Pulmonary artery endothelial cell (primary cell): ENCODE data around the gene ELP4. TPM values are rescaled to one million over a fixed set of nuclear protein-coding genes. Genes with fewer than 3 reads are reported as not detected.
"Not testable (repeated sequence)": the region's sequence is repeated elsewhere in the genome, so short reads cannot be mapped to it uniquely, and the experiment has no call there.

Source experiments
- DNase-seq: peaks from one replicate; pipeline ENCODE4 v3.0.0-alpha.2; 2011; ENCODE audit warnings: low read depth, low spot score
- total RNA-seq: library from RNA; depleted of rRNA; stranded (reverse); fragments of >200 nt; gene quantifications from 2 replicates; pipeline ENCODE4 v1.2.3, GENCODE V29; 2014

The ELP4 gene, protein sequence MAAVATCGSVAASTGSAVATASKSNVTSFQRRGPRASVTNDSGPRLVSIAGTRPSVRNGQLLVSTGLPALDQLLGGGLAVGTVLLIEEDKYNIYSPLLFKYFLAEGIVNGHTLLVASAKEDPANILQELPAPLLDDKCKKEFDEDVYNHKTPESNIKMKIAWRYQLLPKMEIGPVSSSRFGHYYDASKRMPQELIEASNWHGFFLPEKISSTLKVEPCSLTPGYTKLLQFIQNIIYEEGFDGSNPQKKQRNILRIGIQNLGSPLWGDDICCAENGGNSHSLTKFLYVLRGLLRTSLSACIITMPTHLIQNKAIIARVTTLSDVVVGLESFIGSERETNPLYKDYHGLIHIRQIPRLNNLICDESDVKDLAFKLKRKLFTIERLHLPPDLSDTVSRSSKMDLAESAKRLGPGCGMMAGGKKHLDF
- total RNA-seq: 15.0 and 21.3 TPM in 2 replicates

- DNase-seq: peak; percentile 83
Measured at GRCh38 chr11:31509429-31510345, at the start of gene ELP4, which contains the start of gene IMMP1L. Gene ELP4, plus strand, starts transcription at chr11:31509767. Its CDS starts 18 bp downstream, at chr11:31509785. Gene IMMP1L, minus strand, starts transcription at chr11:31509622. Its CDS starts 46,346 bp downstream, at chr11:31463276.

GRCh38 chr11:31464436-31464835, 45.1 kb upstream of the ELP4 start:
- no peak for DNase-seq

DNA sequence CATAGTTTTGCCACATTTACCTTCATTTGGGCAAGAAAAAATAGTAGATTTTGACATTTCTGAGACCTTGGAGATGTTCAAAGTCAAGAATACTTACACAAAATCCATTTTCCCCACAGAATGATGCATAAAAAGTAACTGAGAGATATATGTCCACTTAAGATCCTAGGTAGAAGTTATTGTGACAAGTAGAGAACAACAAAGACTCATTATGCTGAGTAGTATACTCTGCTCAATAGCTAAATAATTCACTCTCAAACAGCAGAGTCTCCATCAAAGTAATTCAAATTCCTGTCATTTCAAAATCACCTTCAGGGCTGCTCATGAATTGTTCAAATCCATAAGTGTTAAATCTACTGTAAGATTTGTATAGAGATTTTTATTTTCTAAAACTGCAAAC, 35.5 kb upstream of the ELP4 start:
- DNase-seq: no peak

DNA sequence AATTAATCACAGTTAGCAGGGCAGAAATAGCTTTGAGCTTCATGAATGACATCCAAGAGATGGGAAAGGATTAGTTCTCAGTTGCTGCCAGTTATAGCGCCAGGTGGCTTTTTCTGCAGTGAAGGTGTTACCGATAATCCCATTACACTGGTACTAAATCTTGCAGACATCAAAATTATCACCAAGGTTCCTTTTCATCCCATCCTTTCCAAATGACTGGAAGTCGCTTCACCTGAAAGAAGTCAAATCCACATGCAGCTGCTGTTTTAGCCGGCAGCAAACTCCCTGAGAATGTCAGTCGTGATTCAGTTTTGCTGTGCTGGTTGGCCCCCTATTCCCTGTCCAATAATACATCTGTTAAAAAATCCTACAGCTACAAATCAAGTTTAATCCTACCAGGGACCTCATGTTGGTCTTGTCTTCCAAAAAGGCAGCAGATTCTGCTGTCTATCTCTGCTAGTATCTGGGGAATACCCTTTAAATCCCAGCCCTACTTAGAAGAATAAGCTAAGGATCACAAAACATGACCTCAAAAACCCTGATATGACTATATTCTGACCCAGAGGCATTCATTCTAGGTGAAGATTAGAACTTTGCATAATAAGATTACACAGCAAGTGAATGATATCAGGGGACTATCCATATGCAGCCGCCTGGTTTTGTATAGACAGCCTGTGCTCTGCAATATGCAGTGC, 31.9 kb upstream of the ELP4 start:
- no peak for DNase-seq

- DNase-seq: no peak
Measured at GRCh38 chr11:31478223-31478590, 31.4 kb upstream of the ELP4 start.

DNA sequence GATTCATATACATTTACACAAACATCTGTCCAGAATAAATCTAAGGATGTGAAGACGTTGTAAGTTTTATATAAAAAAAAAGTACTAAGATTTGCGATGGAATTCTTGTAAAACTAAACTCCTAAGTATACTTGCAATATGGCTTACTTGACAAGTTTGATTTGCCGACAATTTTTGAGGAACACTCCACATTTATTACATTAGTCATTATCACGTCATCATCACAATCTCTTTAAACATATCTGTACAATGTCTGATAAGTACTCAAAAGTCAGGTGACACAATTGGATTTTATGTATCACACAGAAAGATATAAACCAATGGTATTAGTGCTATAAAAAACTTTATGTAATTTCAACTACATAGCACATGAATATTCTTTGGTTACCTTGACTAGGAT, 30.5 kb upstream of the ELP4 start:
- DNase-seq: no peak

GRCh38 chr11:31480930-31481329, 28.6 kb upstream of the ELP4 start:
- DNase-seq: no peak

DNA sequence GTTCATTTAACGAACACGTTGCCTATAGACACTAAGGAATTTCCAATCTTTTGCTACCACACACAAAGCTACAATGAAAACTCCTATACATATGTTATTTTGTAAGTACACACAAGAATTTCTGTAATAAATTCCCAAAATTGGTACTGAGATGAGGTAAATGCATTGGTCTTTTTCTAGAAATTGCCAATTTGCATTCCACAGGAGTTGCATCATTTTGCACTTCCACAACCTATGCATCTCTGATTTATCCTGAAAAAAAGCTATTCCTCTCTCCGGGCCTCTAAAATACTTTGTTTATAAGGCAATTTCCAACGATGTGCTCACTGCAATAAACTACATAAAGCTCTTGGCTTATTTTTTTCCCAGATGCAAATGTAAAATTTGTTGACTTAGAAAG, 25.1 kb upstream of the ELP4 start:
- no peak for DNase-seq

GRCh38 chr11:31487848-31488247, 21.7 kb upstream of the ELP4 start:
- peak; percentile 30 for DNase-seq

DNA sequence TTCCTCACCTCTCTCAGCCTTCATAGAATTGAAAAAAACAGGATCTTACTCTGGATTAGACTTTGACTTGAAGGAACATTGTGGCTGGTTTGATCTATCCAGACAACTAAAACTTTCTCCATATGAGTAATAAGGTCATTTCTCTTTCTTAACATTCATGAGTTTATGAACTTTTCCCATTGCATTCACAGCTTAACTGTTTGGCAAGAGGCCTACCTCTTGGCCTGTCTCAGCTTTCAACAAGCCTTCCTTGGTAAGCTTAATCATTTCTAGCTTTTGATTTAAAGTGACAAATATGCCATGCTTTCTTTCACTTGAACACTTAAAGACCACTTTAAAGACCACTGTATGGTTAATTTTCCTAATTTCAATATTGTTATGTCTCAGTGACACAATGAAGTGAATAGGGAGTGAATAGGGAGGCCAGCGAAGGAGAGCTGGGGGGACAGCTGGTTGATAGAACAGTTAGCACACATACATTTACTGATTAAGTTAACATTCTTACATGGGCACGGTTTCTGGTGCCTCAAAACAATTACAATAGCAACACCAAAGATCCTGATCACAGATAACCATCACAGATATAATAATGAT, 17.1 kb upstream of the ELP4 start:
- no peak for DNase-seq

DNA sequence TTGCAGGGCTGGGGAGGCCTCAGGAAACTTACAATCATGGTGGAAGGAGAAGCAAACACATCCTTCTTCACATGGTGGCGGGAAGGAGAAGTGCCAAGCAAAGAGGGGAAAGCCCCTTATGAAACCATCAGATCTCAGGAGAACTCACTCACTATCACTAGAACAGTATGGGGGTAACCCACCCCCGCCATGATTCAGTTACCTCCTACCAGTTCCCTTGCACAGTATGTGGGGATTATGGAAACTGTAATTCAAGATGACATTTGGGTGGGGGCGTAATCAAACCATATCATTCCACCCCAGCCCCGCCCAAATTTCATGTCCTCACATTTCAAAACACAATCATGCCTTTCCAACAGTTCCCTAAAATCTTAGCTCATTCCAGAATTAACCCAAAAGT, 16.3 kb upstream of the ELP4 start:
- DNase-seq: no peak

DNA sequence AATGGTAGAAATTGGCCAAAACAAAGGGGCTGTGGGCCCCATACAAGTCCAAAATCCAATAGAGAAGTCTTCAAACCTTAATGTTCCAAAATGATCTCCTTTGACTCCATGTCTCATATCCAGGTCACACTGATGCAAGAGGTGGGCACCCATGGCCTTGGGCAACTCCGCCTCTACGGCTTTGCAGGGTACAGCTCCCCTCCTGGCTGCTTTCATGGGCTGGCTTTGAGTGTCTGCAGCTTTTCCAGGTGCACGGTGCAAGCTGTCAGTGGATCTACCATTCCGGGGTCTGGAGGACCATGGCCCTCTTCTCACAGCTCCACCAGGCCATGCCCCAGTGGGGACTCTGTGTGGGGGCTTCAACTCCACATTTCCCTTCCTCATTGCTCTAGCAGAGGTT, 15.8 kb upstream of the ELP4 start:
- not testable (repeated sequence) for DNase-seq

GRCh38 chr11:31499576-31500178, 9.9 kb upstream of the ELP4 start:
- DNase-seq: no peak

GRCh38 chr11:31500560-31500959, 9.0 kb upstream of the ELP4 start:
- no peak for DNase-seq

GRCh38 chr11:31509051-31509428, 527 bp upstream of the ELP4 start:
- no peak for DNase-seq

- DNase-seq: no peak
Measured at GRCh38 chr11:31512117-31512516, 2.5 kb downstream of the ELP4 start.

DNA sequence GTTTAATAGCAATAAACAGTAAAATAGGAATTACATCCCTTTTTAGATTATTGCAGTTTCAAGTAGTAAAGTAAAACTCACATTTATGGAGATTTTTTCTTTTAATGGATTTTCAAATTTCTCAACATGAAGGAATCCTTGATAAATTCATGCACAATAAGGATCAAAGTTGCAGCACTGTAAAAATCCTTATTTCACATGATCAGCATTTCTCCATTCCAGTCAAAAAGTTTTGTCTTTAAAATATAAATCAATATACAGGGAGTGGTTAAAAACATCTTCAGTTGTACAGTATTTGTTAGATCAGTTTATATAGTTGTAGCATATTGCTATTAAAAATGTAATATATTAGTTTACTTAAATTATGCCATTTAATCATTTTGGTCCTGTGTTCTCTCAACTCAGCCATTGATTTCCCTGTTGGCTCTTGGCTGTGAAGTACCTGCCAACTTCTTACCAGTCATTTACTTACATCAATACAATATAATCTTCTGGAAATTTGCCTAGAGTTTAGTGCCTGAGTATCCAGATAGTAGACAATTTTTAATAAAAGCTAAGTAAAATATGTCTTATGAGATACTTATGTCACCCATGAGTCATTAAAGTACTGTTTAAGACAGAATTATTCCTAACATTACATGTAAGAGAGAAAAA, 12.1 kb downstream of the ELP4 start:
- DNase-seq: no peak

DNA sequence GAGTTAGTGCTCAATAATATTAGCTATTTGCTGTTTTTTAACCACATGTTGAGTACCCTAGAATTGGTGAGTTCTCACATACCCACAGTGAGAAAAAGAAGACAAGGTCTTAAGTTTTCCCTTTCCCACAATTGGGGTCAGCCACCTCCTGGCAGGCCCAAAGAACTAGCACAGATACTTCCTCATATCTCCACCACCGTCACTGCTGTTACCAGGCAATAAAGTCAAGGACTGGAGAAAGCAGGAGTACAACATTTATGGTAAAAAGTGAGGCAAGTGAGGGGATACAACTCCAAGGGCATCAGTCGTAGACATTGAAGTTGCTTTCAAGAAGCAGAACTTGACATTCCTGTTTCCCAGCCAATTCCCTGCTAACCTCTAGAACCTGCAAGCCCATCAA, 19.6 kb downstream of the ELP4 start:
- no peak for DNase-seq

DNA sequence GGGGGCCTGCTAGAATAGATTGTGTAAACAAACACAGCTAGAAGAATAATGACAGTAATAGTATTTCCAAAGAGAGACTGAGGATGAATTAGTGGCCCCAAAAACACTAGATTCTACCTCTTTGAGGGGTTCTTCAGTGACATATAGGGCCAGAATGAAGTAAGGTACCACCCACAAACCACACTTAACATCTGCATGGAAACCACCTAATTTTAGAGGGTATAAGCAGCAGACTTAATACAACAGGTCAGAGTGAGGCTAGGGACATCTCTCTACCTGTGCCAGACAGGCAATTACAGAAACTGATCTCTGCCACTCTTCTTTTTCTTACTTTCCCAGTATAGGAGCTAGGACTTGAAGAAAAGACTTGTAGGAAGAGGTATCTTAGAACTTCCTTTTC, 20.1 kb downstream of the ELP4 start:
- no peak for DNase-seq

DNA sequence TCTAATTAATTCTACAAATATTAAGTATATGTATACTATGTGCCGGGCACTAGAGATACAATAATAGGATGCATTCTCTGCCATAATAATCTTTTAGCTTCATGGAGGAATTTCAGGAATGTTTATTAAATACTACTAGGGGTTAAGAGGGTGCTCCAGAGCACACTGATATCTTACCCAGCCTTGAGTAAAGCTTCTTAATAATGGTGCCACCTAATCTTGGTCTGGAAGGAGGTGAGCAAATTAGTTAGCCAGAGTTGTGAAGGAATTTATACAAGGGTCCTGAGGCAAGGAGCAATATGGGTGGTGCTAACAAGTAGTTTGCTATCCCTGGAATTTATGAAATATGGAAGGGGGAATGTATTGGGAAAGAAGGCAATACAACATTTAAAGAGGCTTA, 21.7 kb downstream of the ELP4 start:
- DNase-seq: no peak
